Umbilical cord (tissue), 2 donors: ENCODE results near the gene NTHL1. TPM values are rescaled to one million over a fixed set of nuclear protein-coding genes. Genes with fewer than 3 reads are reported as not detected.

Experiments used
- DNase-seq: peaks from one replicate; pipeline ENCODE4 v3.0.0-alpha.2; 2015; ENCODE audit warnings: low spot score
- total RNA-seq: library from RNA; depleted of rRNA; stranded (reverse); fragments of >200 nt; gene quantifications from one replicate; pipeline ENCODE4 v1.2.3, GENCODE V29; 2014; ENCODE audit warnings: low replicate concordance; ENCODE audit not compliant: insufficient read depth

The NTHL1 gene
- total RNA-seq, 1 donor from 2014 or later = 10.4 TPM

- no peak for DNase-seq
Observed at GRCh38 chr16:2009164-2009711, 38.4 kb downstream of the NTHL1 start.

GRCh38 chr16:2008631-2009163 is 38.9 kb downstream of the NTHL1 start:
- DNase-seq = no peak

GRCh38 chr16:2008009-2008526 is 39.6 kb downstream of the NTHL1 start:
- no peak for DNase-seq

GRCh38 chr16:2007081-2007836 is 40.4 kb downstream of the NTHL1 start:
- no peak for DNase-seq

GRCh38 chr16:2006317-2006716 is 41.3 kb downstream of the NTHL1 start:
- DNase-seq = no peak

GRCh38 chr16:2005646-2006045 is 42.0 kb downstream of the NTHL1 start:
- DNase-seq = no peak

- no peak for DNase-seq
Observed at GRCh38 chr16:2004795-2005517, 42.7 kb downstream of the NTHL1 start.

- DNase-seq = peak; percentile 85
Observed at GRCh38 chr16:2003827-2004641, 43.6 kb downstream of the NTHL1 start.

GRCh38 chr16:2003231-2003826 is 44.3 kb downstream of the NTHL1 start:
- DNase-seq = no peak

GRCh38 chr16:2002406-2003230 is 45.0 kb downstream of the NTHL1 start:
- DNase-seq = no peak

- DNase-seq = no peak
Observed at GRCh38 chr16:2001456-2002355, 45.9 kb downstream of the NTHL1 start.

- DNase-seq = no peak
Observed at GRCh38 chr16:2001035-2001434, 46.6 kb downstream of the NTHL1 start.

GRCh38 chr16:1999866-2000514 is 47.6 kb downstream of the NTHL1 start:
- DNase-seq = no peak

- DNase-seq = no peak
Observed at GRCh38 chr16:1998852-1999801, 48.5 kb downstream of the NTHL1 start.

- no peak for DNase-seq
Observed at GRCh38 chr16:1998360-1998835, 49.2 kb downstream of the NTHL1 start.

GRCh38 chr16:1997494-1998359 is 49.9 kb downstream of the NTHL1 start:
- DNase-seq = peak; percentile 80
